ENCODE measurements around the gene PRRX2. TPM values are rescaled to one million over a fixed set of nuclear protein-coding genes. Genes with fewer than 3 reads are reported as not detected.

PRRX2 gene
- total RNA-seq: not detected in 2 replicates

- no peak for DNase-seq (ENCODE audit: low read depth, low spot score)
Observed at GRCh38 chr9:129665389-129665775, at the start of gene PRRX2. Gene PRRX2 (plus strand): TSS chr9:129665647. CDS start chr9:129665868, 221 bp downstream.

- no peak for DNase-seq (ENCODE audit: low read depth, low spot score)
Observed at GRCh38 chr9:129617167-129617566, 48.3 kb upstream of the PRRX2 start.

- DNase-seq (ENCODE audit: low read depth, low spot score): no peak
Observed at GRCh38 chr9:129619787-129620668, 45.4 kb upstream of the PRRX2 start.

- DNase-seq (ENCODE audit: low read depth, low spot score): no peak
Observed at GRCh38 chr9:129620669-129621295, 44.7 kb upstream of the PRRX2 start, which contains the start of gene C9orf50. Gene C9orf50 (minus strand): TSS chr9:129621101. CDS start chr9:129620574, 527 bp downstream.

GRCh38 chr9:129623331-129623730 is 42.1 kb upstream of the PRRX2 start:
- DNase-seq (ENCODE audit: low read depth, low spot score): no peak

- no peak for DNase-seq (ENCODE audit: low read depth, low spot score)
Observed at GRCh38 chr9:129624168-129624759, 41.2 kb upstream of the PRRX2 start.

- DNase-seq (ENCODE audit: low read depth, low spot score): no peak
Observed at GRCh38 chr9:129624947-129625346, 40.5 kb upstream of the PRRX2 start.

GRCh38 chr9:129626079-129626624 is 39.3 kb upstream of the PRRX2 start, which contains the start of gene NTMT1:
Gene NTMT1 (plus strand): TSS chr9:129626163. CDS start chr9:129632704, 6,541 bp downstream.
- no peak for DNase-seq (ENCODE audit: low read depth, low spot score)

GRCh38 chr9:129626625-129627284 is 38.7 kb upstream of the PRRX2 start:
- no peak for DNase-seq (ENCODE audit: low read depth, low spot score)

- DNase-seq (ENCODE audit: low read depth, low spot score): no peak
Observed at GRCh38 chr9:129627556-129628440, 37.6 kb upstream of the PRRX2 start.

GRCh38 chr9:129628709-129629108 is 36.7 kb upstream of the PRRX2 start:
- DNase-seq (ENCODE audit: low read depth, low spot score): no peak

- DNase-seq (ENCODE audit: low read depth, low spot score): no peak
Observed at GRCh38 chr9:129629251-129629820, 36.1 kb upstream of the PRRX2 start.

- DNase-seq (ENCODE audit: low read depth, low spot score): no peak
Observed at GRCh38 chr9:129630967-129631673, 34.3 kb upstream of the PRRX2 start.

- no peak for DNase-seq (ENCODE audit: low read depth, low spot score)
Observed at GRCh38 chr9:129631674-129632129, 33.7 kb upstream of the PRRX2 start.

GRCh38 chr9:129632460-129632859 is 33.0 kb upstream of the PRRX2 start:
- DNase-seq (ENCODE audit: low read depth, low spot score): no peak

GRCh38 chr9:129633207-129633606 is 32.2 kb upstream of the PRRX2 start:
- DNase-seq (ENCODE audit: low read depth, low spot score): no peak

GRCh38 chr9:129633848-129634247 is 31.6 kb upstream of the PRRX2 start:
- DNase-seq (ENCODE audit: low read depth, low spot score): no peak

GRCh38 chr9:129635099-129636065 is 30.1 kb upstream of the PRRX2 start:
- no peak for DNase-seq (ENCODE audit: low read depth, low spot score)

Data from pulmonary artery endothelial cell (primary cell).